A673 (cell line): ENCODE data around the gene TMEM14A. TPM values are rescaled to one million over a fixed set of nuclear protein-coding genes. Genes with fewer than 3 reads are reported as not detected.

ENCODE experiments used
- BruUV-seq: library from RNA; stranded (reverse); fragments of 400-500 nt; replicated peaks from 2 replicates; lab custom pipeline; 2021; lab: Mats Ljungman, UMichigan
- CTCF ChIA-PET: fragments of 300-600 bp; sonication (Branson Sonifier 250); formaldehyde crosslinking; loops from one replicate; lab custom pipeline; 2022; ENCODE audit warnings: antibody characterized with exemption; lab: Charles Lee
- POLR2A ChIA-PET: fragments of 300-600 bp; sonication (Branson Sonifier 250); formaldehyde crosslinking; loops from one replicate; lab custom pipeline; 2022; ENCODE audit warnings: antibody characterized with exemption; ENCODE audit not compliant: low non-redundant PET; lab: Charles Lee
- DNase-seq: peaks from one replicate; pipeline ENCODE4 v3.0.0-alpha.2; 2015; ENCODE audit warnings: low spot score
- H3K27ac ChIP-seq: fragments of 200-600 bp; sonication (generic); 2 replicates; pipeline ENCODE4 v1.5.1; 2016; ENCODE audit warnings: mixed run types, low read depth, mild to moderate bottlenecking, mixed read lengths, antibody characterized with exemption, low read length; ENCODE audit not compliant: poor library complexity, severe bottlenecking
- H3K27me3 ChIP-seq: fragments of 200-600 bp; sonication (generic); replicated peaks from 2 replicates; pipeline ENCODE4 v1.6.1; 2017; ENCODE audit warnings: mixed run types, low read depth, mild to moderate bottlenecking, mixed read lengths, antibody characterized with exemption, low read length; ENCODE audit not compliant: insufficient read depth, poor library complexity
- H3K36me3 ChIP-seq: fragments of 200-600 bp; sonication (generic); 2 replicates; pipeline ENCODE4 v1.6.1; 2016; ENCODE audit warnings: mixed run types, mild to moderate bottlenecking, mixed read lengths, antibody characterized with exemption, low read length; ENCODE audit not compliant: insufficient read depth, poor library complexity, severe bottlenecking
- H3K4me1 ChIP-seq: fragments of 200-600 bp; sonication (generic); 2 replicates; pipeline ENCODE4 v1.6.1; 2017; ENCODE audit warnings: mixed run types, mild to moderate bottlenecking, mixed read lengths, antibody characterized with exemption, low read length; ENCODE audit not compliant: insufficient read depth, poor library complexity, severe bottlenecking
- H3K4me3 ChIP-seq: fragments of 200-600 bp; sonication (generic); 2 replicates; pipeline ENCODE4 v1.5.1; 2016; ENCODE audit warnings: low read depth, mixed run types, mild to moderate bottlenecking, mixed read lengths, low read length; ENCODE audit not compliant: poor library complexity, severe bottlenecking
- H3K9me3 ChIP-seq: fragments of 200-600 bp; sonication (generic); 2 replicates; pipeline ENCODE4 v1.6.1; 2016; ENCODE audit warnings: mixed run types, low read depth, mild to moderate bottlenecking, mixed read lengths, antibody characterized with exemption, low read length; ENCODE audit not compliant: poor library complexity, severe bottlenecking
- CTCF ChIP-seq: fragments of 300-800, 200-600 bp; sonication (generic); conservative IDR thresholded peaks from 2 replicates; pipeline ENCODE4 v1.5.1; 2017; ENCODE audit warnings: low read depth, mild to moderate bottlenecking, antibody characterized with exemption, low read length, moderate library complexity, mixed read lengths
- EZH2 ChIP-seq: fragments of 200-600 bp; sonication (generic); IDR thresholded peaks from 2 replicates; pipeline ENCODE4 v1.6.1; 2017; ENCODE audit warnings: borderline replicate concordance, low read depth, mild to moderate bottlenecking, mixed read lengths, antibody characterized with exemption, low read length; ENCODE audit not compliant: poor library complexity, severe bottlenecking
- intact Hi-C: fragments of 100-400 bp; cut with micrococcal nuclease; formaldehyde crosslinking; loops from one replicate; pipeline ENCODE4 v1.10.0; 2022; ENCODE audit not compliant: unreplicated experiment
- total RNA-seq: library from RNA; stranded (reverse); gene quantifications from 2 replicates; pipeline ENCODE4 v1.2.3, GENCODE V29; 2021

TMEM14A gene
- total RNA-seq, 1 experiment from 2014 or later: 8.4 TPM

GRCh38 chr6:52640916-52641315 is 30.0 kb upstream of the TMEM14A start:
- no TSS peak for BruUV-seq
- H3K27me3 ChIP-seq: peaks cover 6% of the 10 kb centered on the region
- DNase-seq: no peak
- H3K4me3 ChIP-seq: no peak overlapping the region
- H3K27ac ChIP-seq: no peak overlapping the region
- no peak for TF ChIP-seq EZH2
- TF ChIP-seq CTCF: no peak
- H3K36me3 ChIP-seq: no peaks in the 10 kb centered on the region
- intact Hi-C loops: no loop called here
- H3K9me3 ChIP-seq: no peaks in the 10 kb centered on the region
- peaks cover 27% of the 10 kb centered on the region for H3K4me1 ChIP-seq
- ChIA-PET CTCF (interaction anchor here (2.1 kb wide), 1 partner anchor 11 kb away, joined by 8 read pairs; no protein-coding TSS in a partner anchor), POLR2A (no interaction called here)

GRCh38 chr6:52641388-52641787 is 29.5 kb upstream of the TMEM14A start:
- Histone ChIP-seq H3K9me3 (no peaks in the 10 kb centered on the region), H3K36me3 (no peaks in the 10 kb centered on the region), H3K4me3 (no peak overlapping the region), H3K27ac (no peak overlapping the region), H3K4me1 (peaks cover 27% of the 10 kb centered on the region), H3K27me3 (peaks cover 6% of the 10 kb centered on the region)
- DNase-seq: no peak
- intact Hi-C loops: no loop called here
- POLR2A ChIA-PET: no interaction called here
- no TSS peak for BruUV-seq
- no peak for TF ChIP-seq CTCF
- TF ChIP-seq EZH2: no peak
- CTCF ChIA-PET: interaction anchor here (0.7 to 2.1 kb wide), 2 partner anchors 11 to 43 kb away, joined by 3 to 8 read pairs; no protein-coding TSS in a partner anchor

- BruUV-seq: no TSS peak
- Histone ChIP-seq H3K9me3 (no peaks in the 10 kb centered on the region), H3K27ac (peak overlapping the region; percentile 34), H3K36me3 (no peaks in the 10 kb centered on the region), H3K4me3 (no peak overlapping the region), H3K27me3 (peaks cover 6% of the 10 kb centered on the region), H3K4me1 (peaks cover 27% of the 10 kb centered on the region)
- ChIA-PET POLR2A (no interaction called here), CTCF (interaction anchor here (0.7 to 2.1 kb wide), 2 partner anchors 10 to 44 kb away, joined by 3 to 8 read pairs; no protein-coding TSS in a partner anchor)
- TF ChIP-seq EZH2: no peak
- TF ChIP-seq CTCF: no peak
- DNase-seq: peak; percentile 92
- intact Hi-C loops: no loop called here
Measured at GRCh38 chr6:52641826-52642225, 29.1 kb upstream of the TMEM14A start.
